PFSK-1 (cell line): ENCODE results near the gene IDUA.

Source experiments
- FOXP2 ChIP-seq: optimal IDR thresholded peaks from 2 replicates; pipeline ENCODE3; 2011; ENCODE audit warnings: borderline replicate concordance, control low read depth, inconsistent platforms; ENCODE audit not compliant: insufficient read depth; ENCODE audit errors: extremely low read length, extremely low read depth
- POLR2AphosphoS5 ChIP-seq: IDR thresholded peaks from 2 replicates; pipeline ENCODE4 v1.6.1; 2012; ENCODE audit warnings: low read depth, mild to moderate bottlenecking, control low read depth, low read length, moderate library complexity
- REST ChIP-seq, 2 experiments: IDR thresholded peaks; 2 replicates each; pipeline versions ENCODE4 v1.6.1 to v1.8.0; 2011 to 2012; ENCODE audit warnings: low read depth in 2 of 2, low read length in 2 of 2, control low read depth in 1 of 2, inconsistent platforms in 1 of 2, mild to moderate bottlenecking in 1 of 2, moderate library complexity in 1 of 2; ENCODE audit not compliant: insufficient read depth in 1 of 2
- SIN3A ChIP-seq: IDR thresholded peaks from 2 replicates; pipeline ENCODE4 v1.6.1; 2012; ENCODE audit warnings: mild to moderate bottlenecking, low read length, moderate library complexity, borderline replicate concordance; ENCODE audit not compliant: insufficient read depth
- TAF1 ChIP-seq: IDR thresholded peaks from 2 replicates; pipeline ENCODE4 v1.6.1; 2012; ENCODE audit warnings: low read length, control low read depth, borderline replicate concordance; ENCODE audit not compliant: insufficient read depth

The IDUA gene

GRCh38 chr4:1048773-1049590 is 62.1 kb downstream of the IDUA start:
- TF ChIP-seq POLR2AphosphoS5 (no peak), REST (IDR thresholded peaks at IDR 0.05; ENCODE audit: insufficient read depth in 1 of 2, low read depth in 2 of 2, low read length in 2 of 2) (no peak), FOXP2 (no peak), TAF1 (no peak), SIN3A (no peak)

GRCh38 chr4:1049591-1049905 is 62.7 kb downstream of the IDUA start:
- TF ChIP-seq REST (IDR thresholded peaks at IDR 0.05; ENCODE audit: insufficient read depth in 1 of 2, low read depth in 2 of 2, low read length in 2 of 2) (no peak), FOXP2 (no peak), POLR2AphosphoS5 (no peak), SIN3A (no peak), TAF1 (no peak)

GRCh38 chr4:1050486-1051213 is 63.8 kb downstream of the IDUA start:
- no peak for TF ChIP-seq REST (IDR thresholded peaks at IDR 0.05; ENCODE audit: insufficient read depth in 1 of 2, low read depth in 2 of 2, low read length in 2 of 2)
- TF ChIP-seq FOXP2: no peak
- TF ChIP-seq TAF1: no peak
- TF ChIP-seq SIN3A: no peak
- TF ChIP-seq POLR2AphosphoS5: no peak

- no peak for TF ChIP-seq REST (IDR thresholded peaks at IDR 0.05; ENCODE audit: insufficient read depth in 1 of 2, low read depth in 2 of 2, low read length in 2 of 2)
- TF ChIP-seq FOXP2: no peak
- no peak for TF ChIP-seq SIN3A
- TF ChIP-seq TAF1: no peak
Observed at GRCh38 chr4:1051472-1051871, 64.6 kb downstream of the IDUA start.
